Lower lobe of right lung (tissue), 2 donors: Measurements from ENCODE around the gene FUBP1. TPM values are rescaled to one million over a fixed set of nuclear protein-coding genes. Genes with fewer than 3 reads are reported as not detected.

Experiments
- ATAC-seq, 2 donors: fragments of 200-7000 bp; cut with Tn5 transposase; one replicate each; pipeline ENCODE4 v1.9.1; 2020 to 2022; ENCODE audit warnings: mild to moderate bottlenecking in 2 of 2, moderate library complexity in 2 of 2
- DNase-seq: peaks from one replicate; pipeline ENCODE4 v3.0.0-alpha.2; 2020
- H3K27ac ChIP-seq: fragments of 200-600 bp; one replicate; pipeline ENCODE4 v1.8.0; 2022
- H3K27me3 ChIP-seq: fragments of 200-600 bp; one replicate; pipeline ENCODE4 v1.8.0; 2022; ENCODE audit warnings: low read depth
- H3K36me3 ChIP-seq: fragments of 200-600 bp; one replicate; pipeline ENCODE4 v1.8.0; 2022; ENCODE audit warnings: mild to moderate bottlenecking
- H3K4me1 ChIP-seq: fragments of 200-600 bp; one replicate; pipeline ENCODE4 v1.8.0; 2022
- H3K4me3 ChIP-seq: fragments of 200-600 bp; one replicate; pipeline ENCODE4 v1.8.0; 2022; ENCODE audit warnings: mild to moderate bottlenecking
- H3K9me3 ChIP-seq: fragments of 200-600 bp; one replicate; pipeline ENCODE4 v1.8.0; 2022
- intact Hi-C: fragments of 100-400 bp; cut with DNase I; formaldehyde crosslinking; loops from one replicate; pipeline ENCODE4 v1.11.0; 2022
- total RNA-seq: library from RNA; stranded (reverse); fragmentation: NEBNext Ultra II Directional; extraction: Animal tissue kit (Norgen Biotek cat#: 25700); gene quantifications from one replicate; pipeline ENCODE4 v1.2.1, GENCODE V29; 2021
- TF ChIP-seq, protein P1 (sequence below): fragments of 200-600 bp; IDR thresholded peaks from one replicate; pipeline ENCODE4 v1.8.0; 2022; ENCODE audit warnings: antibody characterized with exemption, mild to moderate bottlenecking
- donor health status: DM: no; HTN: yes; CAD: no; lungs with severe emphysema.

Gene FUBP1
- total RNA-seq, 1 donor from 2014 or later: 96.6 TPM

DNA sequence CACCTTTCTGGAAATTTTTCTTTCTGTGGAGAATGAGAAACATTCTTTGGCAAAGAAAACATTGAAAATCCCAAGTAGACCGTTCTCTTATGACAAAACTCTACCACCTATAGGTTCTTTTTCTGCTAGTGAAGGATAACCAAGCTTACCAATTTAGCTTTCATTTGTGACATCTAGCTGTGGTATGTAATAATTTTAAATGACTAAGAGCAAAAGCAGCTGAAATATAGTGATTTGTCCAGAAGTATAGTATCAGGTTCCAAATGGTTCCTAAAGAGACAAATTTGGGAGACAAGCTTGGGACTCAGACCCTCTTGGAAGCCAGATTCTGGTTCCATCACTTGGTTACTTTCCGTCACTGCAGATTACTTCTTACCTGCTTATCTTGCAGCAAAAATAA is 24.4 kb downstream of the FUBP1 start:
- TF ChIP-seq, protein P1, sequence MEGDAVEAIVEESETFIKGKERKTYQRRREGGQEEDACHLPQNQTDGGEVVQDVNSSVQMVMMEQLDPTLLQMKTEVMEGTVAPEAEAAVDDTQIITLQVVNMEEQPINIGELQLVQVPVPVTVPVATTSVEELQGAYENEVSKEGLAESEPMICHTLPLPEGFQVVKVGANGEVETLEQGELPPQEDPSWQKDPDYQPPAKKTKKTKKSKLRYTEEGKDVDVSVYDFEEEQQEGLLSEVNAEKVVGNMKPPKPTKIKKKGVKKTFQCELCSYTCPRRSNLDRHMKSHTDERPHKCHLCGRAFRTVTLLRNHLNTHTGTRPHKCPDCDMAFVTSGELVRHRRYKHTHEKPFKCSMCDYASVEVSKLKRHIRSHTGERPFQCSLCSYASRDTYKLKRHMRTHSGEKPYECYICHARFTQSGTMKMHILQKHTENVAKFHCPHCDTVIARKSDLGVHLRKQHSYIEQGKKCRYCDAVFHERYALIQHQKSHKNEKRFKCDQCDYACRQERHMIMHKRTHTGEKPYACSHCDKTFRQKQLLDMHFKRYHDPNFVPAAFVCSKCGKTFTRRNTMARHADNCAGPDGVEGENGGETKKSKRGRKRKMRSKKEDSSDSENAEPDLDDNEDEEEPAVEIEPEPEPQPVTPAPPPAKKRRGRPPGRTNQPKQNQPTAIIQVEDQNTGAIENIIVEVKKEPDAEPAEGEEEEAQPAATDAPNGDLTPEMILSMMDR: no peak
- no peaks in the 10 kb centered on the region for H3K9me3 ChIP-seq
- no peaks in the 10 kb centered on the region for H3K27me3 ChIP-seq
- H3K4me1 ChIP-seq: peaks cover under 1% of the 10 kb centered on the region
- no peak for DNase-seq
- intact Hi-C loops: no loop called here
- no peak overlapping the region for H3K27ac ChIP-seq
- no peak for ATAC-seq
- peaks cover 99% of the 10 kb centered on the region for H3K36me3 ChIP-seq
- no peak overlapping the region for H3K4me3 ChIP-seq

DNA sequence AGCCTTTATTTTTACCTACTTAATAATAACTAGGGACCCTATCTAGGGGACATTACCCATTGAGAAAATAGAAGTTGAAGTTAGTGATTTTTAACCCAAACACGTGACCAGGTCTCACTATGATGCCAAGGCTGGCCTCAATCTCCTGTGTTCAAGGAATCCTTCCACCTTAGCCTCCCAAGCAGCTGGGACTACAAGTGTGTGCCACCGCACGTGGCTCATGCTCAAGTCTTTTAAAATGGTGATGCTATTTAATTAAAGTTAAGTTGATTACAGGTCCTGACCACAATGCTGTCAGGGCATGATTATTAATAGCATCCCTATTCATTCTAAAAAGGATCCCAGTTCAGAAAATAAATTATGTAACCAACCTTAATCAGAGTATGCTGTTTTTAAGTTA is 25.0 kb downstream of the FUBP1 start:
- no peak overlapping the region for H3K4me3 ChIP-seq
- intact Hi-C loops: no loop called here
- no peaks in the 10 kb centered on the region for H3K27me3 ChIP-seq
- H3K36me3 ChIP-seq: peaks cover 99% of the 10 kb centered on the region
- peaks cover 7% of the 10 kb centered on the region for H3K4me1 ChIP-seq
- TF ChIP-seq, protein P1: no peak
- no peak overlapping the region for H3K27ac ChIP-seq
- DNase-seq: no peak
- H3K9me3 ChIP-seq: no peaks in the 10 kb centered on the region
- no peak for ATAC-seq

DNA sequence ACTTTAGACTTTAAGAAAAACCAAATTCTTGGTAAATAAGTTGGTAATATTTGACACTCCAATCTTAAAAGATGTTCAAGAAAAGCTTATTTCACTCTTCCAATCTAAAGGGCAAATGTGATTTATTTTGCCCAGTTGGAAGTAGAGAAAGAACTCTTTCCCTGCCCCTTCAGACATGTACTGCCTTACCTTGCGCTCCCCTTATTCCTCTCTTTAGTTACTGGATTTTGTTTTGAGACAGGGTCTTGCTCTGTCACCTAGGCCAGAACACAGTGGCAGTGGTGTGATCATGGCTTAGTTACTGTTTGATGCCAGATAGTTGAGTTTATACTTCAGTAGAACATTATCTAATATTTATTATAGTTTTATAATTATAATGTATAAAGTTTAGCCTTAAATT is 27.5 kb downstream of the FUBP1 start:
- no peaks in the 10 kb centered on the region for H3K9me3 ChIP-seq
- DNase-seq (no peak), ATAC-seq (no peak)
- no peaks in the 10 kb centered on the region for H3K27me3 ChIP-seq
- no peak overlapping the region for H3K27ac ChIP-seq
- peaks cover 100% of the 10 kb centered on the region for H3K36me3 ChIP-seq
- intact Hi-C loops: no loop called here
- TF ChIP-seq, protein P1: no peak
- peaks cover 10% of the 10 kb centered on the region for H3K4me1 ChIP-seq
- H3K4me3 ChIP-seq: no peak overlapping the region

DNA sequence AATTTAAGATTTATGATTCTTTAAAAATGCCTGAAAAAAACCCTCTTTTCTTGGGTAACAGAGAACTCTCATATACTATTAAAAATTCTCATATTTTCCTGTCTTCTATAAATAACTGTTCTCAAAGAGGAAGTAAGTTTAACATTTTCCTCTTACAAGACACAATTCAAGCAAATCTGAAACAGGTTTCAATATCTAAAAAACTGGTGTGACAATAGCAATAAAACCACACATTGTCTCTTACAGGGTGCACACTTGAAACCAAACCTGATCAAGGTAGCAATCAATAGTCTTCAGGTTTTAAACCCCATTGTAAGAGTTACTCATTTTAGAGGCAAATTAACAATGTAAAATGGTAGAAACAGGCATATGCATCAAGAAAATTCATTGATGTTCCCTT is 28.0 kb downstream of the FUBP1 start:
- Histone ChIP-seq H3K9me3 (no peaks in the 10 kb centered on the region), H3K4me1 (peaks cover 10% of the 10 kb centered on the region), H3K27me3 (no peaks in the 10 kb centered on the region), H3K27ac (no peak overlapping the region), H3K36me3 (peaks cover 100% of the 10 kb centered on the region), H3K4me3 (no peak overlapping the region)
- TF ChIP-seq, protein P1: no peak
- intact Hi-C loops: no loop called here
- no peak for ATAC-seq
- DNase-seq: no peak

DNA sequence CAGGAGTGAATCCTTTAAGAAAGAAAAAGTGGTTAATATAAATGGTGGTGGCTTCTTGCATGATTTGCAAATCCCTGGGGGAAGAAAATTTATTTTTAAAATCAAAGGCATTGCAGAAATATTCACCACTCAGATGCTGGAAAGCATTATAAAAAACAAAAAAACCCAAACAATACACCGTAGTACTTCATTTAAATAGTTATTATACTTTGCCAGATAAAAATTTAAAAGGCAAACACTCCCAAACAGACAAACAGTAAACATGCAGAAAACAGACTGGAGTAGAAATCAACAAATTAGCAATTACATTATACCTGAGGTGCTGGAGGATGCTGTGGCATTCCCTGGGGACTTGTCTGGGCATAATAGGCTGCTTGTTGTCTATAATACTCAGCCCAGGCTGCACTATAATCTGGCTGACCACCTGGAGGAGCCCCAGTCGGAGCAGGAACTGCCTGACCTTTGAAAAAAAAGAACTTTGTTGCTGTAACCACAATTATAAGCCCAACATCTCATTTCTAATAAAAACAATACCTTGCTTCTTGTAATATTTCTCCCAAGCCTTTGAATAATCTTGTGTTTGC is 29.9 kb downstream of the FUBP1 start:
- Histone ChIP-seq H3K4me3 (no peak overlapping the region), H3K36me3 (peaks cover 98% of the 10 kb centered on the region), H3K27me3 (no peaks in the 10 kb centered on the region), H3K4me1 (peaks cover 10% of the 10 kb centered on the region), H3K27ac (no peak overlapping the region), H3K9me3 (no peaks in the 10 kb centered on the region)
- TF ChIP-seq, protein P1: no peak
- ATAC-seq: peak in 1 of 2 donors; percentile 43
- no peak for DNase-seq
- intact Hi-C loops: no loop called here
